Measurements from ENCODE around the gene JPH3.

DNA sequence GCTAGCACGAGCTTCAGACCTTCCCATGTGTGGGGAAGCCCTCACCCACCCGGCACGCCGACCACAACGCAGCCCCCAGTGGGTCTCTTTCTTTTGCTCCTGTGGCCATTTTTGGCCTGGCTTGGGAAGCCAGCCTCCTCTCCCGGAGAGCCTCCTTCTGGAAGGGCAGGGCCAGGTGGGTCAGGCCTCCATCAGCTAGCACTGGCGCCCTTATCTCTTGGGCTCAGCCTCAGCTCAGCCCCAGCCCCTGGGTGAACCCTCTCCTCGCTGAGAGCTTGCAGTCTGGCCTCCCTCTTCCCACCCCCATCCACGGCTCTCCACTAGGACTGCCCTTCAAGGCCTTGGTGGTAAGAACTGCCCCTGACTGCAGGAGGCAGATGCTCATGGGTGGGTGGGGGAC lies 14.7 kb upstream of the JPH3 start:
- no peak for TF ChIP-seq EZH2phosphoT487 (IDR thresholded peaks at IDR 0.05; ENCODE audit: borderline replicate concordance, low read length)
- TF ChIP-seq, protein P1, sequence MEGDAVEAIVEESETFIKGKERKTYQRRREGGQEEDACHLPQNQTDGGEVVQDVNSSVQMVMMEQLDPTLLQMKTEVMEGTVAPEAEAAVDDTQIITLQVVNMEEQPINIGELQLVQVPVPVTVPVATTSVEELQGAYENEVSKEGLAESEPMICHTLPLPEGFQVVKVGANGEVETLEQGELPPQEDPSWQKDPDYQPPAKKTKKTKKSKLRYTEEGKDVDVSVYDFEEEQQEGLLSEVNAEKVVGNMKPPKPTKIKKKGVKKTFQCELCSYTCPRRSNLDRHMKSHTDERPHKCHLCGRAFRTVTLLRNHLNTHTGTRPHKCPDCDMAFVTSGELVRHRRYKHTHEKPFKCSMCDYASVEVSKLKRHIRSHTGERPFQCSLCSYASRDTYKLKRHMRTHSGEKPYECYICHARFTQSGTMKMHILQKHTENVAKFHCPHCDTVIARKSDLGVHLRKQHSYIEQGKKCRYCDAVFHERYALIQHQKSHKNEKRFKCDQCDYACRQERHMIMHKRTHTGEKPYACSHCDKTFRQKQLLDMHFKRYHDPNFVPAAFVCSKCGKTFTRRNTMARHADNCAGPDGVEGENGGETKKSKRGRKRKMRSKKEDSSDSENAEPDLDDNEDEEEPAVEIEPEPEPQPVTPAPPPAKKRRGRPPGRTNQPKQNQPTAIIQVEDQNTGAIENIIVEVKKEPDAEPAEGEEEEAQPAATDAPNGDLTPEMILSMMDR (IDR thresholded peaks at IDR 0.05; ENCODE audit: low read depth, low read length, poor library complexity, severe bottlenecking): no peak

Data from DOHH2 (cell line).